HEK293 (cell line): ENCODE results near the gene DENND1A.

Experiments used
- ZBTB20 ChIP-seq: fragments of 450-650 bp; formaldehyde crosslinking; IDR thresholded peaks from 2 replicates; pipeline ENCODE4 v1.5.1; 2016; ENCODE audit warnings: missing biosample characterization, missing genetic modification characterization
- ZFP37 ChIP-seq: fragments of 450-650 bp; formaldehyde crosslinking; IDR thresholded peaks from 2 replicates; pipeline ENCODE4 v1.5.1; 2016; ENCODE audit warnings: missing biosample characterization, missing genetic modification characterization
- ZNF174 ChIP-seq: fragments of 450-650 bp; formaldehyde crosslinking; IDR thresholded peaks from 2 replicates; pipeline ENCODE4 v1.5.0; 2017; ENCODE audit warnings: missing biosample characterization, mild to moderate bottlenecking, missing genetic modification characterization
- ZNF354C ChIP-seq: fragments of 450-650 bp; formaldehyde crosslinking; IDR thresholded peaks from 2 replicates; pipeline ENCODE4 v1.5.1; 2016; ENCODE audit warnings: missing biosample characterization, missing genetic modification characterization, low read depth, borderline replicate concordance
- ZNF37A ChIP-seq: fragments of 450-650 bp; IDR thresholded peaks from 2 replicates; pipeline ENCODE4 v1.5.1; 2018; ENCODE audit warnings: missing biosample characterization, missing genetic modification characterization
- ZNF571 ChIP-seq: fragments of 450-650 bp; formaldehyde crosslinking; IDR thresholded peaks from 2 replicates; pipeline ENCODE4 v1.5.0; 2017; ENCODE audit warnings: missing biosample characterization, missing genetic modification characterization
- ZNF670 ChIP-seq: fragments of 450-650 bp; formaldehyde crosslinking; IDR thresholded peaks from 2 replicates; pipeline ENCODE4 v1.5.1; 2016; ENCODE audit warnings: missing biosample characterization, missing genetic modification characterization, low read depth
- ZNF777 ChIP-seq: fragments of 450-650 bp; formaldehyde crosslinking; IDR thresholded peaks from 2 replicates; pipeline ENCODE4 v1.5.1; 2017; ENCODE audit warnings: missing biosample characterization, missing genetic modification characterization, borderline replicate concordance
- ZNF843 ChIP-seq: fragments of 450-650 bp; formaldehyde crosslinking; IDR thresholded peaks from 2 replicates; pipeline ENCODE4 v1.5.1; 2016; ENCODE audit warnings: missing biosample characterization, missing genetic modification characterization
- TF ChIP-seq, protein P1 (sequence below): fragments of 450-650 bp; formaldehyde crosslinking; IDR thresholded peaks from 2 replicates; pipeline ENCODE4 v1.5.1; 2016; ENCODE audit warnings: missing biosample characterization, missing genetic modification characterization
- TF ChIP-seq, protein P2 (sequence below): fragments of 450-650 bp; formaldehyde crosslinking; IDR thresholded peaks from 2 replicates; pipeline ENCODE4 v1.5.1; 2016; ENCODE audit warnings: missing biosample characterization, missing genetic modification characterization, low read depth

DNA sequence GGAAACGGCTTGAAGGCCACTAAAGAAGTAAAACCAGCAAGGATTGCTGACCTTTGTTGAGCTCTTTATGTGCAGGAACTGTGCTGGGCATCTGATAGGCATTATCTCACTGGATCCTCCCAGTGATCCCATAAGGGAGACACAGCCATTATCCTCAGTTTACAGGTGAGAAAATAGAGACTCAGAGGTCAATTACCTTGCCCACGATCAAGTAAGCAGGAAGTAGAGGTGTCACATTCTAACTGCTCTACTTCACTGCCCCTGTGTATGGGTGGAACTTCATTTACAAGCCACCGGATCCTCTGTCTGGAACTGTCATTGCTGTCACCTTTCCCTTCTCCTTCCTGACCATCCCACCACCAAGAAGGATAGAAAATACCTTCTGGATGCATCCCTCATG, 325.1 kb downstream of the DENND1A start:
- TF ChIP-seq, protein P1, sequence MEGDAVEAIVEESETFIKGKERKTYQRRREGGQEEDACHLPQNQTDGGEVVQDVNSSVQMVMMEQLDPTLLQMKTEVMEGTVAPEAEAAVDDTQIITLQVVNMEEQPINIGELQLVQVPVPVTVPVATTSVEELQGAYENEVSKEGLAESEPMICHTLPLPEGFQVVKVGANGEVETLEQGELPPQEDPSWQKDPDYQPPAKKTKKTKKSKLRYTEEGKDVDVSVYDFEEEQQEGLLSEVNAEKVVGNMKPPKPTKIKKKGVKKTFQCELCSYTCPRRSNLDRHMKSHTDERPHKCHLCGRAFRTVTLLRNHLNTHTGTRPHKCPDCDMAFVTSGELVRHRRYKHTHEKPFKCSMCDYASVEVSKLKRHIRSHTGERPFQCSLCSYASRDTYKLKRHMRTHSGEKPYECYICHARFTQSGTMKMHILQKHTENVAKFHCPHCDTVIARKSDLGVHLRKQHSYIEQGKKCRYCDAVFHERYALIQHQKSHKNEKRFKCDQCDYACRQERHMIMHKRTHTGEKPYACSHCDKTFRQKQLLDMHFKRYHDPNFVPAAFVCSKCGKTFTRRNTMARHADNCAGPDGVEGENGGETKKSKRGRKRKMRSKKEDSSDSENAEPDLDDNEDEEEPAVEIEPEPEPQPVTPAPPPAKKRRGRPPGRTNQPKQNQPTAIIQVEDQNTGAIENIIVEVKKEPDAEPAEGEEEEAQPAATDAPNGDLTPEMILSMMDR (tag by site-specific recombination): no peak
- TF ChIP-seq ZNF354C (tag by site-specific recombination) (no peak), ZNF843 (tag by site-specific recombination) (no peak), ZNF670 (no peak), ZBTB20 (no peak), ZNF571 (tag by site-specific recombination) (no peak), ZFP37 (tag by site-specific recombination) (no peak), ZNF174 (tag by site-specific recombination) (no peak), ZNF777 (tag by site-specific recombination) (no peak), ZNF37A (tag by site-specific recombination) (no peak)
- TF ChIP-seq, protein P2, sequence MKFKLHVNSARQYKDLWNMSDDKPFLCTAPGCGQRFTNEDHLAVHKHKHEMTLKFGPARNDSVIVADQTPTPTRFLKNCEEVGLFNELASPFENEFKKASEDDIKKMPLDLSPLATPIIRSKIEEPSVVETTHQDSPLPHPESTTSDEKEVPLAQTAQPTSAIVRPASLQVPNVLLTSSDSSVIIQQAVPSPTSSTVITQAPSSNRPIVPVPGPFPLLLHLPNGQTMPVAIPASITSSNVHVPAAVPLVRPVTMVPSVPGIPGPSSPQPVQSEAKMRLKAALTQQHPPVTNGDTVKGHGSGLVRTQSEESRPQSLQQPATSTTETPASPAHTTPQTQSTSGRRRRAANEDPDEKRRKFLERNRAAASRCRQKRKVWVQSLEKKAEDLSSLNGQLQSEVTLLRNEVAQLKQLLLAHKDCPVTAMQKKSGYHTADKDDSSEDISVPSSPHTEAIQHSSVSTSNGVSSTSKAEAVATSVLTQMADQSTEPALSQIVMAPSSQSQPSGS: no peak
